Ishikawa (cell line): ENCODE measurements around the gene CCT4.

ENCODE experiments used
- CEBPB ChIP-seq: IDR thresholded peaks from 2 replicates; pipeline ENCODE4 v1.6.1; 2012
- CREB1 ChIP-seq: IDR thresholded peaks from 2 replicates; pipeline ENCODE4 v1.6.1; 2012; ENCODE audit warnings: low read depth
- EGR1 ChIP-seq: IDR thresholded peaks from 2 replicates; pipeline ENCODE4 v1.6.1; 2012
- EP300 ChIP-seq: IDR thresholded peaks from 2 replicates; pipeline ENCODE4 v1.6.1; 2012; ENCODE audit warnings: borderline replicate concordance
- FOXM1 ChIP-seq: IDR thresholded peaks from 2 replicates; pipeline ENCODE4 v1.6.1; 2012; ENCODE audit warnings: low read depth, borderline replicate concordance
- MAX ChIP-seq: IDR thresholded peaks from 2 replicates; pipeline ENCODE4 v1.6.1; 2012
- NFIC ChIP-seq: IDR thresholded peaks from 2 replicates; pipeline ENCODE4 v1.6.1; 2012
- RAD21 ChIP-seq: IDR thresholded peaks from 2 replicates; pipeline ENCODE4 v1.6.1; 2012; ENCODE audit warnings: low read depth
- REST ChIP-seq: IDR thresholded peaks from 2 replicates; pipeline ENCODE4 v1.6.1; 2012; ENCODE audit warnings: low read depth, mild to moderate bottlenecking
- TAF1 ChIP-seq: IDR thresholded peaks from 2 replicates; pipeline ENCODE4 v1.6.1; 2012; ENCODE audit warnings: low read depth, mild to moderate bottlenecking
- TCF12 ChIP-seq: IDR thresholded peaks from 2 replicates; pipeline ENCODE4 v1.6.1; 2012; ENCODE audit warnings: low read depth
- TEAD4 ChIP-seq: IDR thresholded peaks from 2 replicates; pipeline ENCODE4 v1.6.1; 2012
- YY1 ChIP-seq: IDR thresholded peaks from 2 replicates; pipeline ENCODE4 v1.6.1; 2012; ENCODE audit warnings: low read depth
- ZBTB7A ChIP-seq: IDR thresholded peaks from 2 replicates; pipeline ENCODE4 v1.6.1; 2012; ENCODE audit warnings: low read depth
- TF ChIP-seq, protein P1 (sequence below): IDR thresholded peaks from 2 replicates; pipeline ENCODE4 v1.6.1; 2012

The CCT4 gene

GRCh38 chr2:61857224-61857623, 31.2 kb downstream of the CCT4 start:
- TF ChIP-seq, protein P1, sequence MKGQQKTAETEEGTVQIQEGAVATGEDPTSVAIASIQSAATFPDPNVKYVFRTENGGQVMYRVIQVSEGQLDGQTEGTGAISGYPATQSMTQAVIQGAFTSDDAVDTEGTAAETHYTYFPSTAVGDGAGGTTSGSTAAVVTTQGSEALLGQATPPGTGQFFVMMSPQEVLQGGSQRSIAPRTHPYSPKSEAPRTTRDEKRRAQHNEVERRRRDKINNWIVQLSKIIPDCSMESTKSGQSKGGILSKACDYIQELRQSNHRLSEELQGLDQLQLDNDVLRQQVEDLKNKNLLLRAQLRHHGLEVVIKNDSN = no peak
- TF ChIP-seq TAF1 (no peak), TEAD4 (no peak), TCF12 (no peak), EP300 (no peak), REST (no peak), ZBTB7A (no peak), MAX (no peak), CEBPB (no peak), CREB1 (no peak), EGR1 (no peak), YY1 (no peak), FOXM1 (no peak), RAD21 (no peak), NFIC (no peak)

- no peak for TF ChIP-seq ZBTB7A
- TF ChIP-seq, protein P1 = no peak
- no peak for TF ChIP-seq TEAD4
- TF ChIP-seq YY1 = 0 out of 2 replicates have a peak, but pooled peaks have one; percentile 23
- TF ChIP-seq TAF1 = peak; percentile 57; the same call in 1 of the 2 replicates
- no peak for TF ChIP-seq EGR1
- no peak for TF ChIP-seq MAX
- no peak for TF ChIP-seq RAD21
- no peak for TF ChIP-seq NFIC
- TF ChIP-seq REST = no peak
- TF ChIP-seq FOXM1 = no peak
- TF ChIP-seq CEBPB = no peak
Measured at GRCh38 chr2:61855318-61855613, 33.2 kb downstream of the CCT4 start.

DNA sequence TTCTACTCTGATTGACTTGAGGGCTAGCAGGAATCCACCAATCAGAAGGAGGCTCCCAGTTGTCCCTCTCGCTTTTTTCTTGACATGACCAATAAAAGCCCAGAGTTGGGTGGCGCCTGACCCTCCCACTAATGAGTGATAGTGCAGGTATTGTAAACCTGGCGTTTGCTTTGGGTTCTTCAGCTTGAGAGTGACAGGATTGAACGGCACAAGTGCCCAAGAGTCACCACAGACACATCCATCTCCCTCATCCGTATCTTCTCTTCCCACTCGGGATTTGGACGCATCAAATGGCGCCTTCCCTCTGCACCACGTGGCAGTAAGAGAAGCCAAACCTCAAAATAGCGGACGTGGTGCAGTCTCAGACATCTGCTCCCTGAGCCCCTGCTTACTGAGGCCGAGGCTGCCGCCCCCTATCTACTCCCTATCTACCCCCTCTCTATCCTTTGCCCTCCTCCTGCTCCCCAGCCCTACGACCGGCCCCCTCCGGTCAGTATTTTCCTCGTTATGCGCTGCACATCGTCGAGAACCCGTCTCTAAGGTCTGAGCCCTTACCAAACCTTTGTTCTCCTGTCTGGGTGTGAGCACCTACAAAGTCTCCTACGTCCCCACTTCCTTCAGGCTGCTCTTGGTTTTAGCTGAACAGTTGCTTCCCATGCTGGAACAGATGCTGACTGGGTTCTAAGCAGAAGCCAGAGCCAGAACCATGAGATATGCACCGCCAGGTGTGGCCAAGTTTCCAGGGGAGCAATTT, 33.7 kb downstream of the CCT4 start:
- TF ChIP-seq YY1 (no peak), CEBPB (no peak), RAD21 (no peak), EP300 (no peak), TAF1 (no peak; the same call in 1 of the 2 replicates), EGR1 (no peak), CREB1 (no peak), TEAD4 (no peak), REST (no peak), NFIC (no peak), TCF12 (no peak), MAX (peak; percentile 97)
- TF ChIP-seq, protein P1 = peak; percentile 72
